Measurements from ENCODE around the gene DPH5. TPM values are rescaled to one million over a fixed set of nuclear protein-coding genes. Genes with fewer than 3 reads are reported as not detected.

Gene DPH5
- polyA plus RNA-seq, 1 of the 3 experiments (the other 2 are of a cell fraction): 36.6 TPM

GRCh38 chr1:100976936-100977335 lies 48.6 kb downstream of the DPH5 start:
- H3K4me1 ChIP-seq (ENCODE audit: control insufficient read depth in 1 of 2, insufficient read depth in 2 of 2, low read depth in 1 of 2, low read length in 1 of 2): no peaks in the 10 kb centered on the region; a peak in 2 of 4 replicates
- no peaks in the 10 kb centered on the region for H3K27me3 ChIP-seq (ENCODE audit: insufficient read depth)
- H2AFZ ChIP-seq (ENCODE audit: low read depth): no peak overlapping the region
- peaks cover 3% of the 10 kb centered on the region for H3F3A ChIP-seq (replicated peaks; ENCODE audit: insufficient read depth)
- peaks cover 46 to 69% of the 10 kb centered on the region in 2 experiments for H3K36me3 ChIP-seq (replicated peaks in 1 of 2; ENCODE audit: control insufficient read depth in 1 of 2, insufficient read depth in 2 of 2, low read length in 1 of 2)
- POLR2A ChIA-PET: no interaction called here
- H3K9me2 ChIP-seq: no peaks in the 10 kb centered on the region
- no peaks in the 10 kb centered on the region for H4K20me1 ChIP-seq (ENCODE audit: insufficient read depth)
- 100% methylated on average over 1 of the region's 1 CpG for WGBS (ENCODE audit: low lambda C conversion rate)
- H3K79me2 ChIP-seq (ENCODE audit: insufficient read depth): no peaks in the 10 kb centered on the region
- no peak for DNase-seq
- H3K4me3 ChIP-seq (ENCODE audit: low read depth in 2 of 2, low read length in 1 of 2): no peak overlapping the region
- no peak overlapping the region for H3K27ac ChIP-seq (ENCODE audit: low read depth in 2 of 2, low read length in 1 of 2)
- no peak overlapping the region for H3K4me2 ChIP-seq
- no peaks in the 10 kb centered on the region for H3K9me3 ChIP-seq
- TF ChIP-seq GABPA (IDR thresholded peaks at IDR 0.05; ENCODE audit: low read depth) (no peak), TCF12 (IDR thresholded peaks at IDR 0.05) (no peak), NRF1 (IDR thresholded peaks at IDR 0.05; ENCODE audit: low read depth, low read length) (no peak), EP300 (IDR thresholded peaks at IDR 0.05; ENCODE audit: borderline replicate concordance in 1 of 2, low read depth in 1 of 2, low read length in 1 of 2) (no peak), RAD21 (IDR thresholded peaks at IDR 0.05; ENCODE audit: low read length) (no peak), ELF1 (IDR thresholded peaks at IDR 0.05) (no peak), EZH2phosphoT487 (IDR thresholded peaks at IDR 0.05; ENCODE audit: borderline replicate concordance, low read depth) (no peak), JUND (IDR thresholded peaks at IDR 0.05) (no peak), FOSL2 (IDR thresholded peaks at IDR 0.05; ENCODE audit: borderline replicate concordance, low read depth) (no peak), IRF3 (IDR thresholded peaks at IDR 0.05; ENCODE audit: low read depth, low read length) (no peak), YY1 (IDR thresholded peaks at IDR 0.05; ENCODE audit: low read depth) (no peak), CHD2 (IDR thresholded peaks at IDR 0.05; ENCODE audit: low read length, partially characterized antibody) (no peak), TAF1 (IDR thresholded peaks at IDR 0.05; ENCODE audit: borderline replicate concordance, low read depth, low read length) (no peak), SMC3 (IDR thresholded peaks at IDR 0.05; ENCODE audit: low read depth, low read length) (no peak)
- TF ChIP-seq, protein P1, sequence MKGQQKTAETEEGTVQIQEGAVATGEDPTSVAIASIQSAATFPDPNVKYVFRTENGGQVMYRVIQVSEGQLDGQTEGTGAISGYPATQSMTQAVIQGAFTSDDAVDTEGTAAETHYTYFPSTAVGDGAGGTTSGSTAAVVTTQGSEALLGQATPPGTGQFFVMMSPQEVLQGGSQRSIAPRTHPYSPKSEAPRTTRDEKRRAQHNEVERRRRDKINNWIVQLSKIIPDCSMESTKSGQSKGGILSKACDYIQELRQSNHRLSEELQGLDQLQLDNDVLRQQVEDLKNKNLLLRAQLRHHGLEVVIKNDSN (IDR thresholded peaks at IDR 0.05; ENCODE audit: borderline replicate concordance, low read depth): no peak
- TF ChIP-seq, protein P2, sequence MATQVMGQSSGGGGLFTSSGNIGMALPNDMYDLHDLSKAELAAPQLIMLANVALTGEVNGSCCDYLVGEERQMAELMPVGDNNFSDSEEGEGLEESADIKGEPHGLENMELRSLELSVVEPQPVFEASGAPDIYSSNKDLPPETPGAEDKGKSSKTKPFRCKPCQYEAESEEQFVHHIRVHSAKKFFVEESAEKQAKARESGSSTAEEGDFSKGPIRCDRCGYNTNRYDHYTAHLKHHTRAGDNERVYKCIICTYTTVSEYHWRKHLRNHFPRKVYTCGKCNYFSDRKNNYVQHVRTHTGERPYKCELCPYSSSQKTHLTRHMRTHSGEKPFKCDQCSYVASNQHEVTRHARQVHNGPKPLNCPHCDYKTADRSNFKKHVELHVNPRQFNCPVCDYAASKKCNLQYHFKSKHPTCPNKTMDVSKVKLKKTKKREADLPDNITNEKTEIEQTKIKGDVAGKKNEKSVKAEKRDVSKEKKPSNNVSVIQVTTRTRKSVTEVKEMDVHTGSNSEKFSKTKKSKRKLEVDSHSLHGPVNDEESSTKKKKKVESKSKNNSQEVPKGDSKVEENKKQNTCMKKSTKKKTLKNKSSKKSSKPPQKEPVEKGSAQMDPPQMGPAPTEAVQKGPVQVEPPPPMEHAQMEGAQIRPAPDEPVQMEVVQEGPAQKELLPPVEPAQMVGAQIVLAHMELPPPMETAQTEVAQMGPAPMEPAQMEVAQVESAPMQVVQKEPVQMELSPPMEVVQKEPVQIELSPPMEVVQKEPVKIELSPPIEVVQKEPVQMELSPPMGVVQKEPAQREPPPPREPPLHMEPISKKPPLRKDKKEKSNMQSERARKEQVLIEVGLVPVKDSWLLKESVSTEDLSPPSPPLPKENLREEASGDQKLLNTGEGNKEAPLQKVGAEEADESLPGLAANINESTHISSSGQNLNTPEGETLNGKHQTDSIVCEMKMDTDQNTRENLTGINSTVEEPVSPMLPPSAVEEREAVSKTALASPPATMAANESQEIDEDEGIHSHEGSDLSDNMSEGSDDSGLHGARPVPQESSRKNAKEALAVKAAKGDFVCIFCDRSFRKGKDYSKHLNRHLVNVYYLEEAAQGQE (IDR thresholded peaks at IDR 0.05; ENCODE audit: low read depth, low read length): no peak
- TF ChIP-seq, protein P3, sequence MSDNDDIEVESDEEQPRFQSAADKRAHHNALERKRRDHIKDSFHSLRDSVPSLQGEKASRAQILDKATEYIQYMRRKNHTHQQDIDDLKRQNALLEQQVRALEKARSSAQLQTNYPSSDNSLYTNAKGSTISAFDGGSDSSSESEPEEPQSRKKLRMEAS (IDR thresholded peaks at IDR 0.05; ENCODE audit: low read depth): no peak
- TF ChIP-seq, protein P4, sequence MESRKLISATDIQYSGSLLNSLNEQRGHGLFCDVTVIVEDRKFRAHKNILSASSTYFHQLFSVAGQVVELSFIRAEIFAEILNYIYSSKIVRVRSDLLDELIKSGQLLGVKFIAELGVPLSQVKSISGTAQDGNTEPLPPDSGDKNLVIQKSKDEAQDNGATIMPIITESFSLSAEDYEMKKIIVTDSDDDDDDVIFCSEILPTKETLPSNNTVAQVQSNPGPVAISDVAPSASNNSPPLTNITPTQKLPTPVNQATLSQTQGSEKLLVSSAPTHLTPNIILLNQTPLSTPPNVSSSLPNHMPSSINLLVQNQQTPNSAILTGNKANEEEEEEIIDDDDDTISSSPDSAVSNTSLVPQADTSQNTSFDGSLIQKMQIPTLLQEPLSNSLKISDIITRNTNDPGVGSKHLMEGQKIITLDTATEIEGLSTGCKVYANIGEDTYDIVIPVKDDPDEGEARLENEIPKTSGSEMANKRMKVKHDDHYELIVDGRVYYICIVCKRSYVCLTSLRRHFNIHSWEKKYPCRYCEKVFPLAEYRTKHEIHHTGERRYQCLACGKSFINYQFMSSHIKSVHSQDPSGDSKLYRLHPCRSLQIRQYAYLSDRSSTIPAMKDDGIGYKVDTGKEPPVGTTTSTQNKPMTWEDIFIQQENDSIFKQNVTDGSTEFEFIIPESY (IDR thresholded peaks at IDR 0.05; ENCODE audit: borderline replicate concordance, low read depth): no peak
- no peak overlapping the region for H3K9ac ChIP-seq
- CTCF ChIA-PET: interaction anchor here (1.1 kb wide), 2 partner anchors 16 to 259 kb away, joined by 3 read pairs; no protein-coding TSS in a partner anchor

Data from SK-N-SH (cell line).